ENCODE results near the gene BHMT2.

Gene BHMT2

GRCh38 chr5:79122973-79123372, 53.4 kb downstream of the BHMT2 start:
- H3K36me3 ChIP-seq (ENCODE audit: control insufficient read depth, insufficient read depth, low read length) = no peaks in the 10 kb centered on the region
- no peaks in the 10 kb centered on the region for H3K27me3 ChIP-seq (ENCODE audit: control insufficient read depth, insufficient read depth, low read length)
- no peaks in the 10 kb centered on the region for H3K9me3 ChIP-seq (ENCODE audit: control insufficient read depth, insufficient read depth, low read length)
- no peak overlapping the region for H3K9ac ChIP-seq (ENCODE audit: low read depth, low read length)
- H3K27ac ChIP-seq (ENCODE audit: low read depth, low read length) = no peak overlapping the region
- no peak overlapping the region for H3K4me3 ChIP-seq (ENCODE audit: low read depth, low read length)
- H3K4me1 ChIP-seq (ENCODE audit: control insufficient read depth, insufficient read depth, low read length) = no peaks in the 10 kb centered on the region

GRCh38 chr5:79124607-79125006, 55.0 kb downstream of the BHMT2 start:
- Histone ChIP-seq H3K9me3 (ENCODE audit: control insufficient read depth, insufficient read depth, low read length) (no peaks in the 10 kb centered on the region), H3K36me3 (ENCODE audit: control insufficient read depth, insufficient read depth, low read length) (no peaks in the 10 kb centered on the region), H3K4me3 (ENCODE audit: low read depth, low read length) (no peak overlapping the region)

GRCh38 chr5:79130781-79131180, 61.2 kb downstream of the BHMT2 start:
- H3K4me1 ChIP-seq (ENCODE audit: control insufficient read depth, insufficient read depth, low read length) = peaks cover 21% of the 10 kb centered on the region
- H3K9ac ChIP-seq (ENCODE audit: low read depth, low read length) = no peak overlapping the region
- H3K36me3 ChIP-seq (ENCODE audit: control insufficient read depth, insufficient read depth, low read length) = no peaks in the 10 kb centered on the region
- H3K27ac ChIP-seq (ENCODE audit: low read depth, low read length) = peak overlapping the region; percentile 32
- no peaks in the 10 kb centered on the region for H3K9me3 ChIP-seq (ENCODE audit: control insufficient read depth, insufficient read depth, low read length)
- H3K4me3 ChIP-seq (ENCODE audit: low read depth, low read length) = no peak overlapping the region
- H3K27me3 ChIP-seq (ENCODE audit: control insufficient read depth, insufficient read depth, low read length) = no peaks in the 10 kb centered on the region

More at GRCh38 chr5:79124607-79125006, 55.0 kb downstream of the BHMT2 start:
- H3K27me3 ChIP-seq (ENCODE audit: control insufficient read depth, insufficient read depth, low read length) = no peaks in the 10 kb centered on the region
- H3K9ac ChIP-seq (ENCODE audit: low read depth, low read length) = no peak overlapping the region
- no peaks in the 10 kb centered on the region for H3K4me1 ChIP-seq (ENCODE audit: control insufficient read depth, insufficient read depth, low read length)
- no peak overlapping the region for H3K27ac ChIP-seq (ENCODE audit: low read depth, low read length)

- no peaks in the 10 kb centered on the region for H3K27me3 ChIP-seq (ENCODE audit: control insufficient read depth, insufficient read depth, low read length)
- peak overlapping the region; percentile 45 for H3K4me3 ChIP-seq (ENCODE audit: low read depth, low read length)
- H3K36me3 ChIP-seq (ENCODE audit: control insufficient read depth, insufficient read depth, low read length) = no peaks in the 10 kb centered on the region
- no peak overlapping the region for H3K9ac ChIP-seq (ENCODE audit: low read depth, low read length)
- peak overlapping the region; percentile 72 for H3K27ac ChIP-seq (ENCODE audit: low read depth, low read length)
- no peaks in the 10 kb centered on the region for H3K9me3 ChIP-seq (ENCODE audit: control insufficient read depth, insufficient read depth, low read length)
- H3K4me1 ChIP-seq (ENCODE audit: control insufficient read depth, insufficient read depth, low read length) = peaks cover 21% of the 10 kb centered on the region
Measured at GRCh38 chr5:79133121-79133656, 63.6 kb downstream of the BHMT2 start.

GRCh38 chr5:79133657-79134451, 64.3 kb downstream of the BHMT2 start:
- Histone ChIP-seq H3K27ac (ENCODE audit: low read depth, low read length) (peak overlapping the region; percentile 72), H3K9me3 (ENCODE audit: control insufficient read depth, insufficient read depth, low read length) (no peaks in the 10 kb centered on the region), H3K4me3 (ENCODE audit: low read depth, low read length) (peak overlapping the region; percentile 45), H3K4me1 (ENCODE audit: control insufficient read depth, insufficient read depth, low read length) (peaks cover 21% of the 10 kb centered on the region), H3K27me3 (ENCODE audit: control insufficient read depth, insufficient read depth, low read length) (no peaks in the 10 kb centered on the region), H3K9ac (ENCODE audit: low read depth, low read length) (peak overlapping the region; percentile 49; the same call in 1 of the 2 replicates), H3K36me3 (ENCODE audit: control insufficient read depth, insufficient read depth, low read length) (no peaks in the 10 kb centered on the region)

GRCh38 chr5:79135790-79136553, 66.4 kb downstream of the BHMT2 start:
- Histone ChIP-seq H3K4me3 (ENCODE audit: low read depth, low read length) (no peak overlapping the region), H3K27me3 (ENCODE audit: control insufficient read depth, insufficient read depth, low read length) (no peaks in the 10 kb centered on the region), H3K27ac (ENCODE audit: low read depth, low read length) (no peak overlapping the region)

GRCh38 chr5:79136618-79137017, 67.1 kb downstream of the BHMT2 start:
- Histone ChIP-seq H3K4me1 (ENCODE audit: control insufficient read depth, insufficient read depth, low read length) (peaks cover 12% of the 10 kb centered on the region), H3K9me3 (ENCODE audit: control insufficient read depth, insufficient read depth, low read length) (no peaks in the 10 kb centered on the region), H3K36me3 (ENCODE audit: control insufficient read depth, insufficient read depth, low read length) (no peaks in the 10 kb centered on the region), H3K27me3 (ENCODE audit: control insufficient read depth, insufficient read depth, low read length) (no peaks in the 10 kb centered on the region), H3K9ac (ENCODE audit: low read depth, low read length) (no peak overlapping the region), H3K4me3 (ENCODE audit: low read depth, low read length) (no peak overlapping the region), H3K27ac (ENCODE audit: low read depth, low read length) (no peak overlapping the region)

More at GRCh38 chr5:79135790-79136553, 66.4 kb downstream of the BHMT2 start:
- Histone ChIP-seq H3K36me3 (ENCODE audit: control insufficient read depth, insufficient read depth, low read length) (no peaks in the 10 kb centered on the region), H3K4me1 (ENCODE audit: control insufficient read depth, insufficient read depth, low read length) (peaks cover 18% of the 10 kb centered on the region), H3K9ac (ENCODE audit: low read depth, low read length) (no peak overlapping the region), H3K9me3 (ENCODE audit: control insufficient read depth, insufficient read depth, low read length) (no peaks in the 10 kb centered on the region)
